T-helper 22 cell (primary cell): ENCODE data around the gene CKS1B.

Source experiments
- DNase-seq: peaks from one replicate; pipeline ENCODE4 v3.0.0-alpha.2; 2020; ENCODE audit warnings: low read depth

Gene CKS1B

GRCh38 chr1:155002464-155003226 is 28.2 kb downstream of the CKS1B start, which contains the start of gene ZBTB7B:
ZBTB7B (plus strand) TSS chr1:155002802; CDS start chr1:155014661, 11,859 bp downstream.
- DNase-seq: peak; percentile 25

- DNase-seq: no peak
These were observed 28.8 kb downstream of the CKS1B start for GRCh38 chr1:155003227-155003765.

- DNase-seq: no peak
These were observed 29.4 kb downstream of the CKS1B start for GRCh38 chr1:155003766-155004351.

DNA sequence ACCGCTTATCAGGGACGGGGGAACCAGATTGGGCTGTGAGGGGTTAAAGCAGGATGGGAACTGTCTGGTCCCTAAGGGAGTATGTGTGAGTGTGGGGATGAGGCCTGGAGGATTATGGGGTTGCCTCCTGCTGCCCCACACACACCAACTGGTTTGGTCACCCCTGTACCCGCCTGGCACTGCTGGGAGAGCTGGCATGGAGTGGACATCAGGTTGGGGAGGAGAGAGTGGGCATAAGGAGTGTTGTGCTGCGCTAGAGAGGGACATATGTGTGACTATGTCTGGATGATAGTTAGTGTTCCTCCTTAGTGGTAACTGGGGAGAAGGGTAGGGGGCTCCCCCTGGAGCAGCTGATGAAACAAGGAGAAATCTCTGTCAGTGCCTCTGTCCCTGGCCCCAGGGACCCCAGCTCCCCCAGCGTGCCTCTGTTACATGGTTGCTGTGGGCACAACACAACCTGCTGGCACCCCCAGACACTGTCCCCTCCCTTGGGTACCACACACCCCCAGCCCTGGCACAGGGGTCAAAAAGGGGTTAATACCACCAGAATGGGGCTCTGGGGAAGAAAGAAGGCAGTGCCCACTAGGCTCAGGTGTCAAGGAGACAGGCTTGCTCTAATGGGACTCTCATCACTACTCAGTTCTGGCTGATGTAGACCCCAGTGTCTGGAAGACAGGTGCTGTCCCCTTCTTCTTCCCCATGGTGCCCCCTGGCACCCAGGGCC is 30.0 kb downstream of the CKS1B start:
- no peak for DNase-seq

DNA sequence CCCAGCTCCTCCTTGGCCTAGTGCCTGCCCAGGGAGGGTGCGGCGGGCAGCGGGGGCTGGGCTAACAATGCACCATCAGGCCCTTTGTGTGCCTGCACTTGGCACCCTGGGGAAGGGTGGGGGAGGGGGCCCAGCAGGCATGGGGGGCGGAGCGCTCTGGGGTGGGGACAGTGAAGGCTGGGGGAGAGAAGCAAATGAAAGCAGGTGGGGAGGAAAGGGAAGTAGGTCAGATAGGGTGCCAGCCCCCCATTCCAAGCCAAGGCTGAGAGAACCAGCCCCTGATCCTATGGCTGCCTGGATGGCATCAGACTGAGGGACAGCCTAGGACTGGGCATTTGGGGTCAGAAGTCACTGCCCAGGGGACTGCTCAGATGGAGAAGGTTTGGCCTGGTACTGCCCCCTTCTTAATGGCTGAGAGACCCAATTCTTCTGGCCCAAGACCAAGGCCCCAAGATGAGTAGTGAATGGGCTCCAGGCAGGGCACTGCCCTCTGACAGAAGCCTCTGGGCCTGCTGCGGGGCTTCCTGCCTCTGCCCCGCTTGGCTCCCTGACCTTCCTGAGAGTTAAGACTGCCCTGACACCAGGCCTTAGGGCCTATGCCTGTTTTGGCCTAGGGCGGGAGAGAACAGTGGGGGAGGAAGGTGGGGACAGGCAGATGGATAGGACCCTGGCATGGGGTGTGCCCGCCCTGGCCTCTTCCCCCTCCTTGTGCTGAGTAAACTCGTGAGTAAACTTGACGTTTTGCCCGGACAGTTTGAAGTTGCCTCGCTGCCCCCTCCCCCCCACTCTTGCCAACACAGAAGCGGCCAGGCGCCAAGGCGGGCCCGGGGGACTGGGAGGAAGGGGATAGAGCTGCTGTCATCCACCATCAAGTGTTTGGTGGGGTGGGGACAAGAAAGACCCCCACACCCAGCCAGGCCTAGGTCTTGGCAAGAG is 30.9 kb downstream of the CKS1B start:
- no peak for DNase-seq

- no peak for DNase-seq
These were observed 32.2 kb downstream of the CKS1B start for GRCh38 chr1:155006601-155007101.

DNA sequence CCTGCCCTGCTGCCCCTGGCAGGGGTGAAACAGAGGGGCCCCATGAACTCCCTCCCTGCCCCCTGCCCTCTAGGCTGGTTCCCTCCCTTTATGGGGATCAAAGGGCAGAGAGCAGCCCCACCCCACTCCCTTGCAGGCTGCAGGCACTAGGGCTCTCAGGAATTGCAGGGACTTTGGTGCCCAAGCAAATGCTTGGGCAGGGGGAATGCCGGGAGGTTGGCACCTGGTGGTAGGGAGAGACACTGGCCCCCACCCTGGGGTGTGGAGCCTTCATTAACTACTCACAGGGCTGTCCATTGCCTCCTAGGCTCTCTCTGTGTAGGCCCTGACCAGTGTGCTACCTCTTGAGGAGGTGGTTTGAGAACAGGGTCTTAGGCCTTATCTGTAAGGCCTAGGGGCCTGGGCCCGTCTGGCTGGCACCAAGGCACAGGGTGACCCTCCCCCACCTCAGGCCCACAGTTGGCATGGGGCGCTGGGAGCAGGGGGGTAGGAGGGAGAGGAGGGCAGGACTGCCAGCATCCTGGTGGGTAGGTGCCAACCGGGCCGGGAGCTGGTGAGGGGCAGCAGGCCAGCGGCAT is 32.9 kb downstream of the CKS1B start:
- no peak for DNase-seq

GRCh38 chr1:155008015-155008941 is 33.8 kb downstream of the CKS1B start:
- DNase-seq: no peak

GRCh38 chr1:155009221-155009711 is 34.8 kb downstream of the CKS1B start:
- no peak for DNase-seq

DNA sequence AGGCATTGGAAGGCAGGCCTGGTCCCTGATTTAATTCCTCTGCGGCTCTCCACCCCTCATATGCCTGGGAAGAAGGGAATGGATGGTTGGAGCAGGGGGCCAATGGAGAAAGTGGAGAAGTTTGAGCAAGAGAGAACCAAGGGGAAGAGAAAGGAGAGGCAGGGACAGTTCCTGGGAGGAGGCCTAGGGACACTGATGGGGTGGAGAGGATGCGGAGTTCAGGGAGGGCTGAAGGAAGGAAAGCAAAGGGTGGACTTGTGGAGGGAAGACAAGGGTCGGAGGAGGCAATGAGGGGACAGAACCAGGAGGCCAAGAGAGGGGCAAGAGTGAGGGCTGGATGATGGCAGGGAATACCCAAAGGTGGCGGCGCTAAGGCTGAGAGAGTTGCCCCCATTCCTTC is 35.3 kb downstream of the CKS1B start:
- DNase-seq: no peak

DNA sequence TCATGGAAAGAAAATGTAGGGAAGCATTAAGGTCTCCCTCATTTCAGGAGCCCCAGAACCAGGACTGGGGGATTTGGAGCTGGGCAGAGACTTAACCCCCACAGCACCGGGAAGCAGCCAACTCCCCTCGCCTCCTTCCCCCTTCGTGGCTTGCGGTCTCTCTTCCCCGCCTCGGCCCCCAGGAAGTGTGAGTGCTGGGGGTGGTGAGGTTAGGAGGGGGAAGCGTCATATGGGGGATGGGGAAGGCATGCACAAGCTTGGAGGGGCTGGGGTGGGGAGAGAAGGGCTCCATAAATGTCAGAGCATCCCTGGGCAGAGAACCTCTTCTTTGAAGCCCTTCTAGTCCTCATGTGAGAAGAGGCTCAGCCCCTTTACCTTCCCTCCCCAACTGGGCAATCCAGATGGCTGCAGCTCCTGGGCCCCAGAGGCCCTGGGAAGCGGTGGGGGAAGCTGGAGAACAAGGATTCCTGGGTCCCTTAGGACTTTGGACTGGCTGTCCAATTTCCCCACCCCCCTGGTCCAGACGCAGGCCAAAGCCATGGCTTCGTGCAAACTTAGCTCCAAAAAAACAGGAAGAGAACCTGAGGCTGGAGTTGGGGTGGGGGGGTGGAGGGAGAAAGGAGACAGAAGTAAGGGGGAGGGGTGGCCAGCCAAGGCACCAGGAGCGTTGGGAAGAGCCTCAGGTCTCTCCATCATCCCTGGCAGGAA is 35.9 kb downstream of the CKS1B start:
- no peak for DNase-seq

DNA sequence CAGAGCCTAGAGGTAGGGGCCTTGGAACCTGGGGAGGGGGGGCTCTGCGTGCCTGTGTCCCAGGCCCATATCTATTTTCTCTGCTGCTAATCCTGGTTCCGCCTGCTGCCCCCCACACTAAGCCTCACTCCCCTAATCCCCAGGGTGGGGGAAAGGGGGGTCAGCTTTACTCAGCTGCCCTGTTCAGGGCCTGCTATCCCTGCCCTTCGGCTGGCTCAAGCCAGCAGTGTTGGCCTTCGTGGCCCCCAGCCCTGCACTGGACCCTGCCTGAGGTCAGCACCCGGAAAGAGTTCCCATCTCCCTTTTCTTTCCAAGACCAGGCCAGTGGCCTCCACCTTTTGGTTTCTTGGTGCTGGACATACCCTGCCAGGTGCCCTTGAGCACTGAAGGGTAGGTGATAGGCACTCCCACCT is 36.5 kb downstream of the CKS1B start:
- no peak for DNase-seq

DNA sequence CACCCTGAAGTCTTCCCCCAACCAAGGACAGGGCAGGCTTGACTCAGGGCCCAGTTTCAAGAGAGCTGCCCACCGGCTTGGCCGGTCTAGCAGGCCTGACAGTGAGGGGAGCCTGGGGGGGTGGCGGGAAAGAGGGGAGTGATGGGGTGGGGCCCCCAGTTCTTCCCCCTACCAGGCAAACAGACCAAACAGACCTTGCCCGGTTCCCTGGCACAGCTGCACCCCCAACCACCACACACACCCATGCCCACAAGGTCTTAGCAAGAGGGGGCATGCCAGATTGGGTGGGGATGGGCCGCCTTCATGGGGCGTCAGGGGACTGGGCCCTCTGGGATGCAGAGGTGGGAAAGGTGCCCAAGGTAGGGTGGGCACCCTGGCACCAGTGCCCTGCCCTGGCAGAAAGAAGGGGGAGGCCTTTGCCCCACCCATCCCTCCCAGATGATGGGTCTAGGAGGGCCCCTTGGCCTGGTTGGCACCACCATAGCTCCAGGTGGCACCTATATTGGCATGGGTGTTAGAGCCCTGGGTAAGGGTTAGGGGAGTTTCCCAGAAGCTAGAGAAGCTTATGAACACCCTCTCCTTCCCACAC is 37.0 kb downstream of the CKS1B start:
- no peak for DNase-seq

DNA sequence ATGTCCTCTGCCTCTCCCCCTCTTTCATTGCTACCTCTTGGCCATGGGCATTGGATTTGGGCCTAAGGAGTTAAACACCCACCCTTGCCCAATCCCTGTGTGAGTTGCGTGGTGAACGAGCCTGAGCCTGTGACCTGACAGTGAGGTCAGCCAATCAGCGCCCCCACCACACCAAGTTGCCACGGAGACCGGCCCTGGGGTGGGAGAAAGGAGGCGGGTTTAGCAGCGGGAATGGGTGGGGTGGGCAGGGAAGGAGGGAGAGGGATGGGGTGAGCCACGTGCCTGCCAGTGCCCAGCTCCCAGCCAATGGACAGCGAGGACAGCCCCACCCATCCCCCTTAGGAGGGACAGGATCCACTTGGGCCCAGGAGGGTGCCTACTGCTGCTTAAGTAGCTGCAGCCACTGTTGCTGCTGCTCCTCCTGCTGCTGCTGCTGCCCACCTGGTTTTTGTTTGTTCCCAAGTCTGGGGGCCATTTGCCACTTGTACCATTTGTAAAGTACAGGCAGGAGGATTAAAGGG is 37.6 kb downstream of the CKS1B start:
- DNase-seq: no peak

GRCh38 chr1:155012776-155013602 is 38.5 kb downstream of the CKS1B start:
- DNase-seq: no peak

- DNase-seq: peak; percentile 48
These were observed 39.2 kb downstream of the CKS1B start for GRCh38 chr1:155013632-155014031.

GRCh38 chr1:155014709-155015508 is 40.4 kb downstream of the CKS1B start:
- DNase-seq: no peak
